Tibial nerve (tissue), 4 donors: Measurements from ENCODE around the gene MTCL1. TPM values are rescaled to one million over a fixed set of nuclear protein-coding genes. Genes with fewer than 3 reads are reported as not detected.

Experiments
- DNase-seq, 2 donors: peaks; one replicate each; pipeline ENCODE4 v3.0.0-alpha.2; 2019; ENCODE audit warnings: low spot score in 2 of 2
- H3K27ac ChIP-seq, 4 donors: fragments of 200-600 bp; sonication (generic) in 3 of 4; one replicate each; pipeline ENCODE4 v1.5.1; 2017 to 2019; ENCODE audit warnings: mild to moderate bottlenecking in 1 of 4
- H3K27me3 ChIP-seq, 2 donors: fragments of 200-600 bp; sonication (generic) in 1 of 2; one replicate each; pipeline versions ENCODE4 v1.5.1 to v1.6.0; 2017 to 2019
- H3K36me3 ChIP-seq, 3 donors: fragments of 200-600 bp; sonication (generic); one replicate each; pipeline ENCODE4 v1.5.1; 2018 to 2019
- H3K4me1 ChIP-seq, 4 donors: fragments of 200-600 bp; sonication (generic) in 3 of 4; one replicate each; pipeline ENCODE4 v1.5.1; 2017 to 2019
- H3K4me3 ChIP-seq, 4 donors: fragments of 200-600 bp; sonication (generic) in 3 of 4; one replicate each; pipeline ENCODE4 v1.5.1; 2017 to 2019; ENCODE audit warnings: mild to moderate bottlenecking in 1 of 4, moderate library complexity in 1 of 4
- H3K9me3 ChIP-seq, 4 donors: fragments of 200-600 bp; sonication (generic) in 3 of 4; one replicate each; pipeline ENCODE4 v1.5.1; 2017 to 2019
- CTCF ChIP-seq, 5 experiments: fragments of 200-600 bp in 3 of 5; fragments of 450-650 bp in 2 of 5; sonication (generic) in 3 of 5; IDR thresholded peaks; one replicate each; pipeline ENCODE4 v1.5.1; 2016 to 2019; ENCODE audit warnings: antibody characterized with exemption in 5 of 5, mild to moderate bottlenecking in 3 of 5, moderate library complexity in 2 of 5
- EP300 ChIP-seq, 2 donors: sonication (generic); formaldehyde crosslinking; IDR thresholded peaks; one replicate each; pipeline ENCODE4 v1.6.1; 2017; ENCODE audit warnings: antibody characterized with exemption in 2 of 2, mild to moderate bottlenecking in 1 of 2
- POLR2A ChIP-seq, 2 donors: fragments of 450-650 bp; IDR thresholded peaks; one replicate each; pipeline ENCODE4 v1.6.1; 2017; ENCODE audit warnings: antibody characterized with exemption in 2 of 2, mild to moderate bottlenecking in 2 of 2, moderate library complexity in 2 of 2
- WGBS, 2 donors: methylation state at CpG; one replicate each; pipeline ENCODE4 v1.1.5; 2018; 5-methylcytosine and 5-hydroxymethylcytosine counted together
- total RNA-seq, 4 donors: library from RNA; depleted of rRNA; stranded (reverse); fragments of >200 nt; gene quantifications; one replicate each; pipeline ENCODE4 v1.1.0, GENCODE V29; 2016

Gene MTCL1
- total RNA-seq, 4 donors from 2014 or later = 4.6 to 18.3 (median 5.3) TPM

GRCh38 chr18:8724452-8724851, 19.1 kb downstream of the MTCL1 start:
- Histone ChIP-seq H3K9me3 (no peaks in the 10 kb centered on the region), H3K4me1 (no peaks in the 10 kb centered on the region), H3K27ac (no peak overlapping the region), H3K27me3 (no peaks in the 10 kb centered on the region), H3K36me3 (peaks cover 0 to 7% (median 0%) of the 10 kb centered on the region in 3 donors), H3K4me3 (no peak overlapping the region)
- no peak for TF ChIP-seq EP300 (IDR thresholded peaks at IDR 0.05)
- no peak for TF ChIP-seq CTCF (IDR thresholded peaks at IDR 0.05)
- TF ChIP-seq POLR2A (IDR thresholded peaks at IDR 0.05) = no peak
- 79 to 88% methylated on average over 6 of the region's 6 CpGs for WGBS, 2 donors
- DNase-seq = no peak

- 90 to 95% methylated on average over 16 to 17 of the region's 17 CpGs for WGBS, 2 donors
- Histone ChIP-seq H3K27ac (no peak overlapping the region), H3K36me3 (peaks cover 0 to 4% (median 0%) of the 10 kb centered on the region in 3 donors), H3K4me1 (no peaks in the 10 kb centered on the region), H3K4me3 (no peak overlapping the region), H3K9me3 (no peaks in the 10 kb centered on the region), H3K27me3 (no peaks in the 10 kb centered on the region)
- DNase-seq = no peak
- TF ChIP-seq EP300 (IDR thresholded peaks at IDR 0.05) (no peak), POLR2A (IDR thresholded peaks at IDR 0.05) (no peak), CTCF (IDR thresholded peaks at IDR 0.05) (no peak)
Measured at GRCh38 chr18:8726281-8726680, 20.9 kb downstream of the MTCL1 start.

- no peaks in the 10 kb centered on the region for H3K27me3 ChIP-seq
- H3K36me3 ChIP-seq = no peaks in the 10 kb centered on the region
- H3K4me1 ChIP-seq = no peaks in the 10 kb centered on the region
- WGBS, 2 donors = 98% methylated on average over 4 of the region's 4 CpGs
- TF ChIP-seq EP300 (IDR thresholded peaks at IDR 0.05) = no peak
- no peak for TF ChIP-seq POLR2A (IDR thresholded peaks at IDR 0.05)
- H3K9me3 ChIP-seq = no peaks in the 10 kb centered on the region
- no peak overlapping the region for H3K27ac ChIP-seq
- no peak overlapping the region for H3K4me3 ChIP-seq
- DNase-seq = no peak
Measured at GRCh38 chr18:8726963-8727705, 21.8 kb downstream of the MTCL1 start.

GRCh38 chr18:8730080-8730827, 24.9 kb downstream of the MTCL1 start:
- no peak overlapping the region for H3K4me3 ChIP-seq
- no peak for DNase-seq
- H3K4me1 ChIP-seq = no peaks in the 10 kb centered on the region
- H3K27ac ChIP-seq = no peak overlapping the region
- WGBS, 2 donors = 35 to 37% methylated on average over 16 of the region's 16 CpGs
- H3K9me3 ChIP-seq = no peaks in the 10 kb centered on the region
- H3K27me3 ChIP-seq = no peaks in the 10 kb centered on the region
- TF ChIP-seq CTCF (IDR thresholded peaks at IDR 0.05) (no peak), EP300 (IDR thresholded peaks at IDR 0.05) (peak in 1 of 2 donors; percentile 24), POLR2A (IDR thresholded peaks at IDR 0.05) (no peak)
- no peaks in the 10 kb centered on the region for H3K36me3 ChIP-seq

- H3K4me1 ChIP-seq = no peaks in the 10 kb centered on the region
Measured at GRCh38 chr18:8732442-8733360, 27.3 kb downstream of the MTCL1 start.

More at GRCh38 chr18:8732442-8733360, 27.3 kb downstream of the MTCL1 start:
- Histone ChIP-seq H3K9me3 (no peaks in the 10 kb centered on the region), H3K27ac (no peak overlapping the region), H3K4me3 (no peak overlapping the region), H3K27me3 (no peaks in the 10 kb centered on the region), H3K36me3 (no peaks in the 10 kb centered on the region)
- WGBS, 2 donors = 93 to 95% methylated on average over 22 of the region's 22 CpGs
- DNase-seq = no peak
- TF ChIP-seq POLR2A (IDR thresholded peaks at IDR 0.05) (no peak), CTCF (IDR thresholded peaks at IDR 0.05) (no peak), EP300 (IDR thresholded peaks at IDR 0.05) (no peak)
